Inferior parietal cortex (tissue), 1 donor: Measurements from ENCODE around the gene ZNF70.
A peak's percentile ranks its signal among the peaks of the same experiment; 100 is the strongest.

ENCODE experiments used
- DNase-seq: peaks from one replicate; pipeline ENCODE4 v3.0.0-alpha.2; 2016; ENCODE audit errors: extremely low spot score

Gene ZNF70

GRCh38 chr22:23716811-23717801, 33.8 kb downstream of the ZNF70 start:
- DNase-seq: peak; percentile 88

DNA sequence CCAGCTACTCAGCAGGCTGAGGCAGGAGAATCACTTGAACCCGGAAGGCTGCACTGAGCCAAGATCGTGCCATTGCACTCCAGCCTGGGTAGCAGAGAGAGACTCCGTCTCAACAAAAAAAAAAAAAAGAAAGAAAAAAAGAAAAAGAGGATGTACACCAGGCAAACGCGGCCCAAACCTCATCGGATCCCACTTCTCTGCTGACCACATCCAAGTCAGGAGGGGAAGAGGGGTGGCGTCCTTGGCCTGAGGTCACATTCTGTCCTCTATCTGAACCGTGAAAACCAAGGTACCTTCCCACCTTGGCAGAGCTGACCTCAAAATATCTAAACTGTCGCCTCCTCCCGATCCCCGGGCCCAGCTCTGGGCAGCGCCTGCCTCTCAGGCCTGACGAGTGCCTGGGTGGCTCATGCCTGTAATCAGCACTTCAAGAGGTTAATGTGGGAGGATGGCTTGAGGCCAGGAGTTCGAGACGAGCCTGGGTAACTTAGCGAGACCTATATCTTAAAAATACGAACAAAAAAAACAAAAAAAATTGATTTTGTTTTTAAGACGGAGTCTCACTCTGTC, 35.0 kb downstream of the ZNF70 start:
- DNase-seq: no peak

DNA sequence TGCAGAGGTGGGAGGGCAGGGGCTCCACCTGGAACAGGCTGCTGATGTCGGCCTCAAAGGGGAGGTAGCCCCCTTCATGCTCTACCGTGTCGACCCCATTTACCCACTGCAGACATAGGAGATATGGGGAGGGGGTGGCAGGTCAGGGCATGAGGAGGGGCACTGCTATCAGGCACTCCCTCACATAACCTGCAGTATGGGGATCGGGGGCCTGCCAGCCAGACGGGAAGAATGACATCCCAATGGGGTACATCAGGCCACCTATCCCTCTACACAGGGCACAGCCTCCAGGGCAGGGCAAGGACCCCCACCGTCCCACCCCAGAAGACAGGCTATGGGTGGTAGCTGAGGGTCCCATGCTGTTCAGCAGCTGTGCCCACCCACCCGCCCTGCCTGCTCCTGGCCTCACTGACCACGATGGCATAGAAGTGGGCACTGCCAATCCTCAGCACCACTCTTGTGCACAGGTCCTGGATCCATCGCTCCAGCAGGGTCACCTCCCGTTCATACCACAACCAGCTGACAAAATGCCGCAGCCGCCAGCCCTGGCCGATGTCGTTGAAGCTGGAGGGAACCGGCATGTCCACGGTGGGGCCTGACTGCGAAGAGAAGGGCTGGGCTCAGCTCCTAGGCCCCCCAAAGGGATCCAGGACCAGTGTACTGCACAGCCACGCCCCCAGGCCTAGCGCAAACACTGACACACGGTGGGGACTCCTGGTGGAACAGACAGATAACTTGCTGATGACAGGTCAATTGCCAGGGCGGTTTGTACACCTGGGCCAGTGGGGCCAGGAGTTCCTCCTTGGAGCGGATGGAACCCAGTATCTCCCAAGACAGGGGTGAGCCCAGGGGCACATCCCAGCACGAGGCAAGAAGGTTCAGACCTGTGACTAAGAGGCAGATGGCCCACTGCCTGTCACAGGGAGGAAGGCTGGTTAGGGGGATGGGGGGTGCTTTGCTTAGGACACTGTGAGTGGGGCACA, 36.0 kb downstream of the ZNF70 start:
- DNase-seq: no peak

DNA sequence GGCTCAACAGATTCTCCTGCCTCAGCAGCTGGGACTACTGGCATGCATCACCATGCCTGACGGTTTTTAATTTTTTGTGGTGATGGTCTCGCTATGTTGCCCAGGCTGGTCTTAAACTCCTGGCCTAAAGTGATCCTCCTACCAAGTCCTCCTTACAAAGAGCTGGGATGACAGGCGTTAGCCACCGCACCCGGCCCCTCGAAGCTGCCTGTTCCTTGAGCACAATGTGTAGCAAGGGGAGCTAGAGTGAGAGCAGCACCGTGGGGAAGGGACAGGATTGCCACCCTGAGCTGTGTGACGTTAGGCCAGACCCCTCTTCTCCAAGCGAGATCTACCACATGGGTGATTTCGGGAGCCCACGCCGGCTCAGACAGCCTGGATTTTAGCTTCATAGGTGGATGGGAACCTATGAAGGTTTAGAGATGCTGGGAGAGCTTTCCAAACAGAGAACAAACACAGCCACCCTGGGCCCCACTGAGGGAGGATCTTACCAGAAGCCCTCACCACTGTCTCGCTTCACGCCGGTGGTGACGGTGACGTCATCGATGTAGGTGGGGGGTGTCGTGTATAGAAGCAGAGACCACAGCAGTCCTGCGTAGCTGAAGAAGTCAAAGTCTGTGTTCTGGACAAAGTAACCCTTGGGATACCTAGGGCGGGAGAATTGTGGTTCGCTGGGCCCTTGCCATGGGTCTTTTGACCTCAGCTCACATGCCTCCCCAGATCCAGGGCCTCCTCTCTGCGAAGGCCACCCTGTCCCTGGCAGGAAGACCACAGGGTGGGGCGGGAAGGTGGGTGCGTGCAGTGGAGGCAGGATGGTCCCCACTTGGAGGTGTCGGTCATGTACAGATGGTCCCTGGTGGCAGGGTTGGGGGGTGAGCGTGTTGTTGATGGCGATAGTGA, 37.0 kb downstream of the ZNF70 start:
- no peak for DNase-seq

DNA sequence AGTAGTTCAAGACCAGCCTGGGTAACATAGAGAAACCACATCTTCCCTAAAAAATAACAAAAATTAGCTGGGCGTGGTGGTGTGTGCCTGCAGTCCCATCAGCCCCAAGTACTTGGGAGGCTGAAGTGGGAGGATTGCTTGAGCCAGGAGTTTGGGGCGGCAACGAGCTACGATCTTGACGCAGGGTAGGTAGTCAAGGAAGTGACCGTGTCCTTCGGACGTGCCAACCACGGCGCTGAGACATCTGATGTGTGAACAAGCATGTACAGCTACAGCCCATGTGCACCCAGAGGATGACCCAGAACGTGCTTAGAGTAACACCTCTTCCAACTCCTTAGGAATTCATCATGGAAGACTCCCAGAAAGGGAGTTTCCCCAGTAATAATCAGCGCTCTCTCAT, 38.7 kb downstream of the ZNF70 start:
- DNase-seq: no peak

DNA sequence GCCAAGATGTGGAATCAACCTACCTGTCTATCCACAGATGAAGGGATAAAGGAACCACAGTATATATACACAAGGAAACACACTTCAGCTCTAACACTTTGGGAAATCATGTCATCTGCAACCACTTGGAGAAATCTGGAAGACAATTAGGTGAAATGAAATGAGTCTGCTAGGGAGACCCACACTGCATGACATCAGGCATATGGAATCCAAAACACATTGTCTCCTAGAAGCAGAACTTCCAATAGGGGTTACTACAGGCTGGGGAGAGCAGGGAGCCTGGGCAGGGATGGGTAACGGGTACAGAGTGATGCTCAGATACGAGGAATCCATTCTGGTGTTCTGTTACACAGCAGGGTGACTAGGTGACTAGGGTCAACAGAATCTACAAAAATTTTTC, 41.8 kb downstream of the ZNF70 start:
- DNase-seq: no peak

- no peak for DNase-seq
Measured at GRCh38 chr22:23708270-23708669, 42.6 kb downstream of the ZNF70 start.

DNA sequence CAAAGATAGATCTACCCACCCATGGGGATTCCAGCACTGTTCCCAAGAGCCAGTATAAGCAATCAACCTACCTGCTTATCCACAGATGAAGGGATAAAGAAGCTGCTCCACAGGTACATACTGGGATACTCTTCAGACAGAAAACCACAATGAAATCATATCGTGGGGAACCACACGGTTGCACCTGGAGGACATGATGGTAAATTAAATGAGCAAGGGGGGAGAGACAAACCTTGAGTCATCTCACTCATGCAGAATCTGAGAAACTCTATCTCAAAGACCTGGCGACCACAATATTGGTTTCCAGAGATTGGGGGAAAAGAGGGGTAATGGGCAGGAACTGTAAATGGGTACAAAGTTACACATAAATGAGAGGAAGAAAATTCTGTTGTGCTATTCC, 45.6 kb downstream of the ZNF70 start:
- DNase-seq: no peak

DNA sequence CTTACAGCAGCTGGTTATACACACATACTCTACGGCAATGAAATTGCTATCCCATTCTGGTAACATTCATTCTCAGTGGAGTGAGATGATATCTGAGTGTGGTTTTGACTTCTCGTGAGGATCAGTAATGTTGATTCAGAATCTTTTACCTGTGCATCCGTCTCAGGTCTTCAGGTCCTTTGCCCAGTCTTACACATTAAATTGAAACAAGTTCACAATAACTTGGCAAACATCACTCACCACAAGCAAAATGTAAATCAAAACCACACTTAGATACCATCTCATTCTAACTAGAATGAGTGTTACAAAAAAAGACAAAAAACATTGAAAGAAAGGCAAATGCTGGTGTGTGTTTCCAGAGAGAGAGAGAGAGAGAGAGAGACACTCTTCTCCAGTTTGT, 46.1 kb downstream of the ZNF70 start:
- no peak for DNase-seq

DNA sequence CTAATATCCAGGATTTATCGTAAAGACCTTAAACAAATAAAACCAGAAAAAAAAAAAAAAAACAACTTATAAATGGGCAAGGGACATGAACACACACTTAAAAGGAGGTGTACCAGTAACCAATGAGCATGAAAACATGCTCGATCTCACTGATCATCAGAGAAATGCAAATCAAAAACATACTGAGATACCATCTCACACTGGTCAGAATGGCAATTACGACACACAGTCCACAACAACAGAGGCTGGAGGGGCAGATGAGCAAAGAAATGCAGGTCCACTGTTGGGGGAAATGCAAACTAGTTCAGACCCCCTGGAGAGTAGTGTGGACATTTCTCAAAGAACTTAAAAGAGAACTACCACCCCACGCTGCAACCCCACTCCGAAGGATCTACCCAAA, 46.9 kb downstream of the ZNF70 start:
- no peak for DNase-seq

GRCh38 chr22:23700706-23701105, 50.2 kb downstream of the ZNF70 start:
- no peak for DNase-seq

GRCh38 chr22:23698673-23699235, 52.2 kb downstream of the ZNF70 start:
- no peak for DNase-seq

GRCh38 chr22:23698094-23698493, 52.8 kb downstream of the ZNF70 start:
- no peak for DNase-seq

- no peak for DNase-seq
Measured at GRCh38 chr22:23697031-23697970, 53.6 kb downstream of the ZNF70 start.

DNA sequence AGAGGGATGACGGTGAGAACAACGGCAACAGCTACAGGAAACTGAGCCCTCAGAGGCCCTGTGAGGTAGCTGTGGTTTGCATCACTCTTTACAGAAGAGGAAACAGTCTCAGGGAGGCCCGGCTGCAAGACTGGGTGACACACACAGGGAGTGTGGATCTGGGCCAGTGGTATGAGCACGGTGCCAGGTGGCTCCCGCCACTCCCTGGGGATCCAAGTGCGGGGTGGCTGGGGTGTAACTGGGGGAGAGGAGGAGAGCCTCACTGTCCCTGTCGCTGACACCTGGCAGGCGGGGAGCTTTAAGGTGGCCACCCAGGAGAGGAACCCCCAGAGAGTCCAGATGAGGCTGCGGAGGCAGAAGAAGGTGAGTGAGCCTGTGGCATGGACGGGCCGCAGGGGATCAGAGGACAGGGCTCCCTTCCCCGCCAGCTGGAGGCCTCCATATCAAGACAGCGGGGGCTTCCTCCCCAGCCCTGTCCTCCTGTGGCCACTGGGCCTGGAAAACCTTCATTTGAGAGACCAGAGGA, 54.5 kb downstream of the ZNF70 start:
- no peak for DNase-seq

DNA sequence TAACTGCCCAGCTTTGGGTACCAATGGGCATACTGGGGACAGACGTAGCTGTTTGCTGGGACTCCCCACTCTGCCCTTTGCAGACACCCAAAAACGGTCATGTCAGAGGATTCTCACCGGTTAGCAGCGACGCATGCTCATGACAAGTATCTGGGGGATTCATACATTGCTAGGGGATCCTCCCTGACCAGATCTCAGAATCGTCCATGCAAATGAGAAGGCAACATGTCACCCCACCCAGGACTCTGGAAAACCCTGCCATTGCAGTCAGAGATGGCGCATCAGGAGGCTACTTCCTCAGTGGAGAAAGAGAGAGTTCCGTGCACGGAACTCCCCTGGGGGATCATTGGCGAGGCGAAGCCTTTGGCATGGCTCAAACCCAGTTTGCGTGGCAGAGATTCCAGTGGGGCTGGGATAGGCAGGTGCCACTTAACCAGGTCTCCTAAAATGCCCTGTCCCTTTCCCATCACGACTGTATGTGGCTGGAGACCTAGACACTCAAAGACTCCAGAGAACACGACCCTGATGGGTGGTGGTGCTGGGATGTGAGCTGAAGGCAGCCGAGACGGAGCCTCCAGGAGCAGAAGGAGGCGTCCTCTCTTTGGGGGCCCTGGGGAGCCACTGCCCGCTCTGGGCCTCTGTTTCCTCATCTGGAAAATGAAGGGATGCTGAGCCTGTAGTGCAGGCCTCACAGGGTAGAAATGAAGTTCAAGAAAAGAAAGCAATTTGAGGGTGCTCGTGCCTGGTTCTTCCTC, 55.2 kb downstream of the ZNF70 start:
- no peak for DNase-seq

DNA sequence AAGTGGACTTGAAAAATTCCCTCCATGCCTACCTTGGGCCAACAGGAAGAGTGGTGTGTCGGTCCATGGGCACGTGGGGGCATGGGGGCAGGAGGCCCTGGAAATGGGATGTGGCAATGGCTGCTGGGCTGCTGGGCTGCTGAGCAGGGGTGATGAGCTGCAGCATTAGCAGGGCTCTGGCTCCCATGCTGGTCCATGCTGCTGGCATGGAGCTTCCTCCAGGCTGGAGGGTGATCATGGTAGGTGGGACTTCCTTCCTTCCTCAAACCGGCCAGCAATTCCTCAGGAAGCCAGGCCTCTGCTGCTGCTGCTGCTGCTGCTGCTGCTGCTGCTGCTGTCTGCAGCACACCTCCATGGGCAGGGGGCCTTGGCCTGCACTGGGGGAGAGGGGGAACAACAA, 55.8 kb downstream of the ZNF70 start:
- no peak for DNase-seq

DNA sequence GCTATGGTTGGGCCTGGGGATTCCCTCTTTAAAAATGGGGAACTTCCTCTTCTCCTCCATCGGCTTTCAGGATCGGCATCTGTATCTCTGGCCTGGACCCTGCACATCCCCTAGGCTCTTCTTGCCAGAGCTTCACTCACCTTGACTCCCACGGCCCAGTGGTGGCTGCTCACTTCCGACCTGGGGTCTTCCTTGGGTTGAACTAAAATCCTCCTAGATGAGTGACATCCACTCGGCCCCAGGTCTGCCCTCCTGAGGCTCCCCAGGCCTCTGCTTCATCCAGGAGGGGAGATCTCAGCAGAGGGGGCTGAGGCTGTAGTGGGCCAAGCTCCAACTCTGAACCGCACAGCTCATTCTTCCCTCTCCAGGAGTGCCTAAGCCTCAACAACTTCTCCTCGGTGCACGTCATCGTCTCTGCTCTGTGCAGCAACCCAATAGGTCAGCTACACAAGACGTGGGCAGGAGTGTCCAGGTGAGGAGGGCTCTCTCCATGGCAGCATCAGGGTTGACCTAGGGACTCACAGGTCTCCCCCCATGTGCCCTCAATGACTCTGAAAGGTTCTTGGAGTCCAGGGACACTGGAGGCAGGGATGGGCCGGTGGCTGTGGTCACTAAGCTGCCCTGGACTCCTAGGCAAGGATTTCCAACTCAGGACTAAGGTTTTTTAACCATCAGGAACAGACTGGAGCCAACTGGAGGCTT, 56.8 kb downstream of the ZNF70 start:
- no peak for DNase-seq
